NCI-H510A treated with DMSO at 0.1 percent for 48 hours (cell line): ENCODE data around the gene CMTM8.

ENCODE experiments used
- DNase-seq: peaks from one replicate; lab custom pipeline; 2025; lab: John Stamatoyannopoulos, UW

Gene CMTM8

GRCh38 chr3:32337505-32337904 is 99.0 kb downstream of the CMTM8 start:
- DNase-seq = no peak

GRCh38 chr3:32340039-32340438 is 101.6 kb downstream of the CMTM8 start:
- DNase-seq = peak; percentile 34

- no peak for DNase-seq
Measured at GRCh38 chr3:32340611-32341365, 102.3 kb downstream of the CMTM8 start.

- no peak for DNase-seq
Measured at GRCh38 chr3:32347343-32348125, 109.1 kb downstream of the CMTM8 start.

- DNase-seq = no peak
Measured at GRCh38 chr3:32349184-32349583, 110.7 kb downstream of the CMTM8 start.

- no peak for DNase-seq
Measured at GRCh38 chr3:32352563-32352962, 114.1 kb downstream of the CMTM8 start.

- no peak for DNase-seq
Measured at GRCh38 chr3:32353351-32353750, 114.9 kb downstream of the CMTM8 start.

GRCh38 chr3:32354362-32354778 is 115.9 kb downstream of the CMTM8 start:
- DNase-seq = no peak

- DNase-seq = no peak
Measured at GRCh38 chr3:32355751-32356291, 117.3 kb downstream of the CMTM8 start.

- no peak for DNase-seq
Measured at GRCh38 chr3:32359766-32360492, 121.4 kb downstream of the CMTM8 start.

- no peak for DNase-seq
Measured at GRCh38 chr3:32360493-32360827, 122.0 kb downstream of the CMTM8 start.

- no peak for DNase-seq
Measured at GRCh38 chr3:32366638-32367397, 128.3 kb downstream of the CMTM8 start.

- DNase-seq = no peak
Measured at GRCh38 chr3:32367442-32367841, 129.0 kb downstream of the CMTM8 start.

GRCh38 chr3:32371461-32372212 is 133.2 kb downstream of the CMTM8 start:
- no peak for DNase-seq

GRCh38 chr3:32372213-32372490 is 133.7 kb downstream of the CMTM8 start:
- DNase-seq = no peak

GRCh38 chr3:32373276-32373675 is 134.8 kb downstream of the CMTM8 start:
- no peak for DNase-seq

GRCh38 chr3:32373844-32374243 is 135.4 kb downstream of the CMTM8 start:
- DNase-seq = no peak

GRCh38 chr3:32374788-32375595 is 136.5 kb downstream of the CMTM8 start:
- peak; percentile 54 for DNase-seq

- no peak for DNase-seq
Measured at GRCh38 chr3:32375596-32375930, 137.1 kb downstream of the CMTM8 start.

- DNase-seq = no peak
Measured at GRCh38 chr3:32376115-32376514, 137.6 kb downstream of the CMTM8 start.
